ENCODE results near the gene WDPCP. TPM values are rescaled to one million over a fixed set of nuclear protein-coding genes. Genes with fewer than 3 reads are reported as not detected.
"Not testable (repeated sequence)": the region's sequence is repeated elsewhere in the genome, so short reads cannot be mapped to it uniquely, and the experiment has no call there.

Gene WDPCP
- total RNA-seq, 1 donor from 2014 or later: 12.3 TPM

GRCh38 chr2:63406641-63407040 lies 181.6 kb downstream of the WDPCP start:
- TF ChIP-seq, protein P1, sequence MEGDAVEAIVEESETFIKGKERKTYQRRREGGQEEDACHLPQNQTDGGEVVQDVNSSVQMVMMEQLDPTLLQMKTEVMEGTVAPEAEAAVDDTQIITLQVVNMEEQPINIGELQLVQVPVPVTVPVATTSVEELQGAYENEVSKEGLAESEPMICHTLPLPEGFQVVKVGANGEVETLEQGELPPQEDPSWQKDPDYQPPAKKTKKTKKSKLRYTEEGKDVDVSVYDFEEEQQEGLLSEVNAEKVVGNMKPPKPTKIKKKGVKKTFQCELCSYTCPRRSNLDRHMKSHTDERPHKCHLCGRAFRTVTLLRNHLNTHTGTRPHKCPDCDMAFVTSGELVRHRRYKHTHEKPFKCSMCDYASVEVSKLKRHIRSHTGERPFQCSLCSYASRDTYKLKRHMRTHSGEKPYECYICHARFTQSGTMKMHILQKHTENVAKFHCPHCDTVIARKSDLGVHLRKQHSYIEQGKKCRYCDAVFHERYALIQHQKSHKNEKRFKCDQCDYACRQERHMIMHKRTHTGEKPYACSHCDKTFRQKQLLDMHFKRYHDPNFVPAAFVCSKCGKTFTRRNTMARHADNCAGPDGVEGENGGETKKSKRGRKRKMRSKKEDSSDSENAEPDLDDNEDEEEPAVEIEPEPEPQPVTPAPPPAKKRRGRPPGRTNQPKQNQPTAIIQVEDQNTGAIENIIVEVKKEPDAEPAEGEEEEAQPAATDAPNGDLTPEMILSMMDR (IDR thresholded peaks at IDR 0.05): no peak
- no peaks in the 10 kb centered on the region for H3K27me3 ChIP-seq (ENCODE audit: low read depth)
- no peak for ATAC-seq

DNA sequence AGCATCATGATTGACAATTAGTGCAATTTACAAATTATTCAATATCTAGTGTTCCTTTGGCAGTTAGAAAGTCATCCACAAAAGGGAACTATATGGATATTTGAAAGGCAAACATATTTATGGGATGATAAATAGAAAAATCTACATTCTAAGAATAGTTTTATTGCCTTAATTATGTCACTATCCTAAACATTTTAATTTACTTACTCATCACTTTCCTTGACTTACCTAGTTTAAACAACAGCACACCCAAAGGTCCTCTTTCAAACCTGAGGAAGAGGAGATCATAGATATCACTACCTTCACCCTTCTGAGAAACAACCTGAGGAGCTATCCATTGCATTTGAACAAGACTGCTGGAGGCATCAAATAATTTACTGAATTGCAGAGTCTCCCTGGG lies 184.5 kb downstream of the WDPCP start:
- Histone ChIP-seq H3K9me3 (peaks cover 8% of the 10 kb centered on the region), H3K4me1 (no peaks in the 10 kb centered on the region), H3K27ac (no peak overlapping the region), H3K36me3 (peaks cover 15% of the 10 kb centered on the region), H3K4me3 (no peak overlapping the region), H3K27me3 (ENCODE audit: low read depth) (no peaks in the 10 kb centered on the region)
- TF ChIP-seq, protein P1 (IDR thresholded peaks at IDR 0.05): no peak
- ATAC-seq: no peak
- no peak for DNase-seq
- intact Hi-C loops (cut with DNase I): no loop called here

More at GRCh38 chr2:63406641-63407040, 181.6 kb downstream of the WDPCP start:
- peaks cover 15% of the 10 kb centered on the region for H3K36me3 ChIP-seq
- intact Hi-C loops (cut with DNase I): no loop called here
- no peak overlapping the region for H3K4me3 ChIP-seq
- no peak overlapping the region for H3K27ac ChIP-seq
- peaks cover 8% of the 10 kb centered on the region for H3K9me3 ChIP-seq
- DNase-seq: no peak
- H3K4me1 ChIP-seq: no peaks in the 10 kb centered on the region

GRCh38 chr2:63402889-63403288 lies 185.4 kb downstream of the WDPCP start:
- H3K9me3 ChIP-seq; H3K27me3 ChIP-seq (ENCODE audit: low read depth); ATAC-seq; H3K27ac ChIP-seq; DNase-seq; H3K4me3 ChIP-seq; H3K4me1 ChIP-seq; intact Hi-C loops (cut with DNase I): not testable (repeated sequence)
- H3K36me3 ChIP-seq: peaks cover 13% of the 10 kb centered on the region

DNA sequence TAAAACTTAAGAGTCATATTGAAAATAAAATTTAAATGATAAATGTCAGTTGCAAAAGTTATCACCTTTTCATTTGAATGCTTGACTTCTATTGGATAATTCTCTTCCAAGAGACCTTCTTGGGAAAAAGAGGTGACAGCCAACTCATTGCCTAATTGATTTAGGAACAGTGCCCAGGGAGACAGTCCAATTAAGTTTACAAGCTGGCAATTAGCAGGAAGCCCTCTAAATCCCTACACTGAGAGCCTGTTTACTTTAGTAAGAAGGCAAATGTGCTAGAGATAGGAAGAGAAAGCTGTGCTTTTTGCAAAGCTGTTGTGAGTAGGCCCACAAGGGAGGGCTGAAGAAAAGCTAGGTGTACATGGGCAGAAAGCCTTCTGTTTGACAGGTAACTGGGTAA lies 189.1 kb downstream of the WDPCP start:
- intact Hi-C loops (cut with DNase I): no loop called here
- Histone ChIP-seq H3K36me3 (peaks cover 6% of the 10 kb centered on the region), H3K27me3 (ENCODE audit: low read depth) (no peaks in the 10 kb centered on the region), H3K4me1 (no peaks in the 10 kb centered on the region), H3K9me3 (peaks cover 8% of the 10 kb centered on the region), H3K4me3 (no peak overlapping the region), H3K27ac (no peak overlapping the region)
- no peak for ATAC-seq
- TF ChIP-seq, protein P1 (IDR thresholded peaks at IDR 0.05): no peak
- no peak for DNase-seq

GRCh38 chr2:63379451-63379850 lies 208.8 kb downstream of the WDPCP start:
- H3K27ac ChIP-seq: no peak overlapping the region
- no peaks in the 10 kb centered on the region for H3K4me1 ChIP-seq
- no peaks in the 10 kb centered on the region for H3K9me3 ChIP-seq
- DNase-seq (no peak), ATAC-seq (no peak)
- H3K36me3 ChIP-seq: no peaks in the 10 kb centered on the region
- TF ChIP-seq, protein P1 (IDR thresholded peaks at IDR 0.05): no peak
- intact Hi-C loops (cut with DNase I): no loop called here
- no peak overlapping the region for H3K4me3 ChIP-seq
- no peaks in the 10 kb centered on the region for H3K27me3 ChIP-seq (ENCODE audit: low read depth)

- H3K27ac ChIP-seq: no peak overlapping the region
- DNase-seq: no peak
- intact Hi-C loops (cut with DNase I): no loop called here
- H3K4me1 ChIP-seq: no peaks in the 10 kb centered on the region
- ATAC-seq: no peak
- H3K9me3 ChIP-seq: no peaks in the 10 kb centered on the region
- TF ChIP-seq, protein P1 (IDR thresholded peaks at IDR 0.05): no peak
- no peaks in the 10 kb centered on the region for H3K27me3 ChIP-seq (ENCODE audit: low read depth)
- H3K4me3 ChIP-seq: no peak overlapping the region
- no peaks in the 10 kb centered on the region for H3K36me3 ChIP-seq
Observed at GRCh38 chr2:63378589-63378988, 209.7 kb downstream of the WDPCP start.
